Smooth muscle cell (in vitro differentiated cells): ENCODE measurements around the gene RTCB. TPM values are rescaled to one million over a fixed set of nuclear protein-coding genes. Genes with fewer than 3 reads are reported as not detected.

ENCODE experiments used
- DNase-seq: peaks from one replicate; lab custom pipeline; 2025; ENCODE audit not compliant: unreplicated experiment; lab: John Stamatoyannopoulos, UW
- H2AFZ ChIP-seq: fragments of 200-600 bp; sonication (generic); 2 replicates; pipeline ENCODE4 v1.6.0; 2016; ENCODE audit warnings: antibody characterized with exemption, low read depth, mild to moderate bottlenecking
- H3F3A ChIP-seq: fragments of 200-600 bp; sonication (generic); 2 replicates; pipeline ENCODE4 v1.6.0; 2017; ENCODE audit warnings: antibody characterized with exemption, low read depth
- H3K27ac ChIP-seq: fragments of 200-600 bp; sonication (generic); 2 replicates; pipeline ENCODE4 v1.5.1; 2016; ENCODE audit warnings: low read depth, mild to moderate bottlenecking
- H3K27me3 ChIP-seq: fragments of 200-600 bp; sonication (generic); 2 replicates; pipeline ENCODE4 v1.6.1; 2016; ENCODE audit warnings: low read depth, mild to moderate bottlenecking
- H3K36me3 ChIP-seq: fragments of 200-600 bp; sonication (generic); 2 replicates; pipeline ENCODE4 v1.5.1; 2016; ENCODE audit warnings: low read depth
- H3K4me1 ChIP-seq: fragments of 200-600 bp; sonication (generic); 2 replicates; pipeline ENCODE4 v1.5.1; 2016; ENCODE audit warnings: low read depth
- H3K4me2 ChIP-seq: fragments of 200-600 bp; sonication (generic); 2 replicates; pipeline ENCODE4 v1.6.0; 2016; ENCODE audit warnings: mild to moderate bottlenecking
- H3K4me3 ChIP-seq: fragments of 200-600 bp; sonication (generic); 2 replicates; pipeline ENCODE4 v1.5.1; 2016; ENCODE audit warnings: mild to moderate bottlenecking
- H3K79me2 ChIP-seq: fragments of 200-600 bp; sonication (generic); 2 replicates; pipeline ENCODE4 v1.6.0; 2016; ENCODE audit warnings: low read depth, mild to moderate bottlenecking
- H3K9ac ChIP-seq: fragments of 200-600 bp; sonication (generic); 2 replicates; pipeline ENCODE4 v1.6.0; 2016; ENCODE audit warnings: low read depth
- H3K9me3 ChIP-seq: fragments of 200-600 bp; sonication (generic); replicated peaks from 2 replicates; pipeline ENCODE4 v1.5.1; 2016; ENCODE audit warnings: low read depth
- H4K20me1 ChIP-seq: fragments of 200-600 bp; sonication (generic); 2 replicates; pipeline ENCODE4 v1.6.0; 2016; ENCODE audit warnings: low read depth
- CTCF ChIP-seq: fragments of 200-600 bp; sonication (generic); IDR thresholded peaks from 2 replicates; pipeline ENCODE4 v1.5.1; 2017; ENCODE audit warnings: borderline replicate concordance, mild to moderate bottlenecking, antibody characterized with exemption; ENCODE audit not compliant: insufficient read depth, poor library complexity, severe bottlenecking
- WGBS: methylation state at CpG from one replicate; pipeline ENCODE4 v1.1.7; 2016; ENCODE audit warnings: low lambda C conversion rate; 5-methylcytosine and 5-hydroxymethylcytosine counted together
- polyA plus RNA-seq: library from polyadenylated mRNA; unstranded; fragments of >200 nt; fragmentation: Nextera tagmentation; extraction: Ambion mirVana; gene quantifications from 2 replicates; pipeline ENCODE4 v1.2.1, GENCODE V29; 2016
- total RNA-seq: library from RNA; depleted of rRNA; stranded (reverse); fragments of >200 nt; gene quantifications from 2 replicates; pipeline ENCODE4 v1.2.3, GENCODE V29; 2014

The RTCB gene
- total and polyA plus RNA-seq, 2 experiments from 2014 or later: 105 to 120 TPM

GRCh38 chr22:32389685-32390084 is 22.4 kb downstream of the RTCB start:
- Histone ChIP-seq H3K27ac (no peak overlapping the region), H3K4me3 (no peak overlapping the region), H3K4me2 (no peak overlapping the region), H3K4me1 (no peaks in the 10 kb centered on the region), H3K27me3 (no peaks in the 10 kb centered on the region), H4K20me1 (peaks cover 11% of the 10 kb centered on the region), H2AFZ (no peak overlapping the region), H3K9ac (no peak overlapping the region), H3K36me3 (peaks cover 34% of the 10 kb centered on the region), H3F3A (peaks cover 5% of the 10 kb centered on the region), H3K79me2 (no peaks in the 10 kb centered on the region), H3K9me3 (no peaks in the 10 kb centered on the region)
- 78% methylated on average over 4 of the region's 4 CpGs for WGBS
- no peak for DNase-seq
- peak; percentile 32 for TF ChIP-seq CTCF

DNA sequence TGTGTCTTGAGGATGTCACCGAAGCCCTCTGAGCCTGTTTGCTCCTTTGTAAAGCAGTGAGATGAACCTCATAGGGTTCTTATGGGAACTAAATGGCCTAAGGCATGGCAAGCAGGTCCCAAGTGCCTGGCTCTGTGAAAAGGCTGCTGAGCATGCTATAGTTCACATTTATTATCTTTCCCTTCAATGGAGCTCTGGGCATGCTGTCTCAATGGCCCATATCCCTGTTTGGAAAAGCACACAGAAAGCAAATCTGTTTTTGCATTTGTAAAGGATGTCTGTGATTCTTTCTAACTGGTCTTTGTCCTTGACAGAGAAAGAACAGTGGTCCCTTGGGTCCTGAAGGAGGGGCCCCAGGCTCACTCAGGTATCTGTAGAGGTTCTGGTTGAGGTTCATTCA is 26.4 kb downstream of the RTCB start:
- no peak for TF ChIP-seq CTCF
- no peak overlapping the region for H3K27ac ChIP-seq
- H3K4me2 ChIP-seq: no peak overlapping the region
- no peaks in the 10 kb centered on the region for H3K27me3 ChIP-seq
- 96% methylated on average over 1 of the region's 1 CpG for WGBS
- H3K36me3 ChIP-seq: peaks cover 8% of the 10 kb centered on the region
- H3K79me2 ChIP-seq: no peaks in the 10 kb centered on the region
- H3F3A ChIP-seq: peaks cover 2% of the 10 kb centered on the region
- H3K4me1 ChIP-seq: no peaks in the 10 kb centered on the region
- no peaks in the 10 kb centered on the region for H3K9me3 ChIP-seq
- DNase-seq: no peak
- H2AFZ ChIP-seq: no peak overlapping the region
- peaks cover 11% of the 10 kb centered on the region for H4K20me1 ChIP-seq
- H3K4me3 ChIP-seq: no peak overlapping the region
- no peak overlapping the region for H3K9ac ChIP-seq

DNA sequence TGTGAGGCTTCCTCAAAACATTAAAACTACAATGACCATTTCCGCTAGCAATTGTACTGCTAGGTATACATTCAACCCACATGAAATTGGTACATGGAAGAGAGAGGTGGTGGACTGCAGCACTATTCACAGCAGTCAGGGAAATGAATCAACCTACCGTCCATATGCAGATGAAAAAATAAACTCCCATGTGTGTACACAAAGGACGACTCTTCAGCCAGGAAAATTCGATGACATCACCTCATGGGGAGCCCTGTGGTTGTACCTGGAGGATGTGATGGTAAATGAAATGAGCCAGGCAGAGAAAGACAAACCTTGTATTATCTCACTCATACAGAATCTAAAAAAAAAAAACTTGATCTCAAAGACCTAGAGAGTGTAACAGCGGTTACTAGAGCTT is 31.1 kb downstream of the RTCB start:
- H3K27ac ChIP-seq: no peak overlapping the region
- no peaks in the 10 kb centered on the region for H3K27me3 ChIP-seq
- no peaks in the 10 kb centered on the region for H3K36me3 ChIP-seq
- H3K4me2 ChIP-seq: no peak overlapping the region
- no peaks in the 10 kb centered on the region for H3K4me1 ChIP-seq
- no peaks in the 10 kb centered on the region for H4K20me1 ChIP-seq
- H3K79me2 ChIP-seq: no peaks in the 10 kb centered on the region
- WGBS: 81% methylated on average over 5 of the region's 5 CpGs
- H3K9ac ChIP-seq: no peak overlapping the region
- no peak for DNase-seq
- TF ChIP-seq CTCF: no peak
- no peaks in the 10 kb centered on the region for H3K9me3 ChIP-seq
- H3K4me3 ChIP-seq: no peak overlapping the region
- H3F3A ChIP-seq: no peaks in the 10 kb centered on the region
- H2AFZ ChIP-seq: no peak overlapping the region

DNA sequence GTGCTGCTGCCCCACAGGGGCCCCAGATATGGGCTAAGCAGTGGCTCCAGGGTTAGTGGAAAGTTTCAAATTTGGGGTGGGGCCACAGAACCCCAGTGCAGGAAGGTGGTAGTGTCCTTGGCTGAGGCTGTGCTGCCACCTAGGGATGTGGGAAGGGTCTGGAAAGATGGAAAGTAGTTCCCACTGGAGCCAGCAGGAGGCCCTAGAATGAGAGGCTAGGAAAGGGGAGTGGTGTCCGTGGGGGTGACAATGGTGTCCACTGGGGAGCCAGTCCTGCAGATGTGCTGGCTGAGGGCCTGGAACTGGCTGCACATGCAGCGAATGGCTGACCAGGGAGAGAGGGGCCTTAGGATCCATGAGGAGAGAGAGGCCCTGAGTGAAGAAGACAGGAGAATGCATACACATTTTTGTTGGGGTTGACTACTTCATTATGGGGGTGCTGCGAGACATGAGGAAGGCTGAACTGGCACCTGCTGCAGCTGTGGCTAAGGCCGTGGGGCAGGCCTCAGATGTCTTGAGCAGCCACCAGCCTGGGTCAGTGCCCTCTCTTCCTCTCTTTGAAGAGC is 33.3 kb downstream of the RTCB start:
- H3K36me3 ChIP-seq: no peaks in the 10 kb centered on the region
- H3K4me1 ChIP-seq: no peaks in the 10 kb centered on the region
- no peak for DNase-seq
- H3K9me3 ChIP-seq: no peaks in the 10 kb centered on the region
- H3K27ac ChIP-seq: no peak overlapping the region
- no peaks in the 10 kb centered on the region for H3K27me3 ChIP-seq
- no peak overlapping the region for H3K9ac ChIP-seq
- 41% methylated on average over 3 of the region's 4 CpGs for WGBS
- peak; percentile 33 for TF ChIP-seq CTCF
- H3K4me3 ChIP-seq: no peak overlapping the region
- no peaks in the 10 kb centered on the region for H4K20me1 ChIP-seq
- H2AFZ ChIP-seq: no peak overlapping the region
- no peak overlapping the region for H3K4me2 ChIP-seq
- no peaks in the 10 kb centered on the region for H3K79me2 ChIP-seq
- H3F3A ChIP-seq: no peaks in the 10 kb centered on the region
